GM19043 (cell line): ENCODE results near the gene MIA2.
"Not testable (repeated sequence)": the region's sequence is repeated elsewhere in the genome, so short reads cannot be mapped to it uniquely, and the experiment has no call there.

ENCODE experiments used
- ATAC-seq: cut with Tn5 transposase; IDR thresholded peaks from one replicate; pipeline ENCODE4 v1.9.1; 2021; ENCODE audit warnings: low read depth; ENCODE audit not compliant: unreplicated experiment

Gene MIA2, protein sequence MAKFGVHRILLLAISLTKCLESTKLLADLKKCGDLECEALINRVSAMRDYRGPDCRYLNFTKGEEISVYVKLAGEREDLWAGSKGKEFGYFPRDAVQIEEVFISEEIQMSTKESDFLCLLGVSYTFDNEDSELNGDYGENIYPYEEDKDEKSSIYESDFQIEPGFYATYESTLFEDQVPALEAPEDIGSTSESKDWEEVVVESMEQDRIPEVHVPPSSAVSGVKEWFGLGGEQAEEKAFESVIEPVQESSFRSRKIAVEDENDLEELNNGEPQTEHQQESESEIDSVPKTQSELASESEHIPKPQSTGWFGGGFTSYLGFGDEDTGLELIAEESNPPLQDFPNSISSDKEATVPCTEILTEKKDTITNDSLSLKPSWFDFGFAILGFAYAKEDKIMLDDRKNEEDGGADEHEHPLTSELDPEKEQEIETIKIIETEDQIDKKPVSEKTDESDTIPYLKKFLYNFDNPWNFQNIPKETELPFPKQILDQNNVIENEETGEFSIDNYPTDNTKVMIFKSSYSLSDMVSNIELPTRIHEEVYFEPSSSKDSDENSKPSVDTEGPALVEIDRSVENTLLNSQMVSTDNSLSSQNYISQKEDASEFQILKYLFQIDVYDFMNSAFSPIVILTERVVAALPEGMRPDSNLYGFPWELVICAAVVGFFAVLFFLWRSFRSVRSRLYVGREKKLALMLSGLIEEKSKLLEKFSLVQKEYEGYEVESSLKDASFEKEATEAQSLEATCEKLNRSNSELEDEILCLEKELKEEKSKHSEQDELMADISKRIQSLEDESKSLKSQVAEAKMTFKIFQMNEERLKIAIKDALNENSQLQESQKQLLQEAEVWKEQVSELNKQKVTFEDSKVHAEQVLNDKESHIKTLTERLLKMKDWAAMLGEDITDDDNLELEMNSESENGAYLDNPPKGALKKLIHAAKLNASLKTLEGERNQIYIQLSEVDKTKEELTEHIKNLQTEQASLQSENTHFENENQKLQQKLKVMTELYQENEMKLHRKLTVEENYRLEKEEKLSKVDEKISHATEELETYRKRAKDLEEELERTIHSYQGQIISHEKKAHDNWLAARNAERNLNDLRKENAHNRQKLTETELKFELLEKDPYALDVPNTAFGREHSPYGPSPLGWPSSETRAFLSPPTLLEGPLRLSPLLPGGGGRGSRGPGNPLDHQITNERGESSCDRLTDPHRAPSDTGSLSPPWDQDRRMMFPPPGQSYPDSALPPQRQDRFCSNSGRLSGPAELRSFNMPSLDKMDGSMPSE (N-terminal part only)

DNA sequence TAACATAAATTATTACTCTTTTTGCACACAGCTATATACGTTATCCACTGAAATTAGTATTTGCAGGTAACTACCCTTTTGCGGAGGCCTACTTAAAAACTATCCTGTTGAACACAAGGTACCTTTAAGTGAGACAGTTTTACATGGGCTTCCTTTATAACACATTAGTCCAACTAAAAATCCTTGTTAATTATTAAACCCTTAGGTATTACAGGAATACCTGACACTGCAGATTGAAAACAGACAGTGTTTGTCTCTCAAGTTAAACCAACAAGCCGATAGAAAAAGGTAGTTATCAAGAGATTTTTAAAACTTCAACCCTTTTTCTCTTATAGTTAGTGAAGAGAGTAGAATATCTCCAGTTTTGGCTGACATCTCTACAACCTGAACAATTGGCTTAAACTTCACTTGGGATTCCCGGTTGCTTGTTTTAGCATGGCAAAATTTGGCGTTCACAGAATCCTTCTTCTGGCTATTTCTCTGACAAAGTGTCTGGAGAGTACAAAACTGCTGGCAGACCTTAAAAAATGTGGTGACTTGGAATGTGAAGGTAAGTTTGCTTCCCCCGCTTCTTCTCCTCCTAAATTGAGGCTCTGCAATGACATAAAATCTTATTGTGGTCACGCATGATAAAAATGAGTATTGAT, at the start of gene MIA2:
TSS of gene MIA2 (plus strand) at position 236 of the 647 bp plus-strand sequence. CDS start at position 436, 200 bp downstream.
- ATAC-seq, result no peak

DNA sequence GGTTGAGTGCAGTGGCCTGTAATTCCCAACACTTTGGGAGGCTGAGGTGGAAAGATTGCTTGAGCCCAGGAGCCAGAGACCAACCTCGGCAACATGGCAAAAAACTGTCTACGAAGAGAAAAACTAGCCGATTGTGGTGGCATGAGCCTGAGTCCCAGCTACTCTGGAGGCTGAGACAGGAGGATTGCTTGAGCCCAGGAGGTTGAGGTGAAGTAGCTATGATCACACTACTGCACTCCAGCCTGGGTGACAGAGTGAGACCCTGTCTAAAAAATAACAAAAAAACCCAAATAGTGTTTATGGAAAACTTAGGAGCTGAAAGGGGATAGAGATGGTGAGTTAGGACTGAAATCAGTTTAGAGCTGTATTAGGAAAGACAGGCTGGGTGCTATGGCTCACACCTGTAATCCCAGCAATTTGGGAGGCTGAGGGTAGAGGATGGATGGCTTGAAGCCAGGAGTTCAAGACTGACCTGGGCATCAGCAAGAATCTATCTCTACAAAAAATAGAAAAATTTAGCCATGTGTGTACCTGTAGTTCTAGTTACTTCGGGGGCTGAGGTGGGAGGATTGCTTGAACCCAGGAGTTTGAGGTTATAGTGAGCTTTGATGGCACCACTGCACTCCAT, 49.0 kb upstream of the MIA2 start:
- ATAC-seq, result no peak

- no peak for ATAC-seq
Observed at GRCh38 chr14:39185256-39186049, 48.3 kb upstream of the MIA2 start.

DNA sequence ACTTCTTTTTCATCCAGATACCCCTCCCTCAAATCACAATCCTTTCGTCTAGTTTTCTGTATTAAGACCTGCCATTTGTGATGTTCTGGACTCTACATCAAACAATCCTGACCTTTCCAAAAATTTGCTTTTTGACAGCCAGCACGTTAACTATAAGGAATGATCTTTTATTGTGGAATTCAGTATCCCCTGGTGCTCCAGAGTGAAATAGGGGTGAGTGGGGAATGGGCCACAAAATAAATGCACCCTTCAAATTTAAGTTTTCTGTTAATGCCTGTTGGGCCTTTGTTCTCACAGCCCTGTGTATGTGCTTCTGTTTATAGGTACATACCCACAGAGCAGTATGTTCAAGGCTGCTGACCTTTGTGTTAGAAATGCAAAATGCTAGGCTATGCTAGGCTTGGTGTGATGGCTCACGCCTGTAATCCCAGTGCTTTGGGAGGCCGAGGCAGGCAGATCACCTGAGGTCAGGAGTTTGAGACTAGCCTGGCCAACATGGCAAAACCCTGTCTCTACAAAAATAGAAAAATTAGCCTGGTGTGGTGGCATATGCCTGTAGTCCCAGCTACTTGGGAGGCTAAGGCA, 46.7 kb upstream of the MIA2 start:
- ATAC-seq, result no peak

DNA sequence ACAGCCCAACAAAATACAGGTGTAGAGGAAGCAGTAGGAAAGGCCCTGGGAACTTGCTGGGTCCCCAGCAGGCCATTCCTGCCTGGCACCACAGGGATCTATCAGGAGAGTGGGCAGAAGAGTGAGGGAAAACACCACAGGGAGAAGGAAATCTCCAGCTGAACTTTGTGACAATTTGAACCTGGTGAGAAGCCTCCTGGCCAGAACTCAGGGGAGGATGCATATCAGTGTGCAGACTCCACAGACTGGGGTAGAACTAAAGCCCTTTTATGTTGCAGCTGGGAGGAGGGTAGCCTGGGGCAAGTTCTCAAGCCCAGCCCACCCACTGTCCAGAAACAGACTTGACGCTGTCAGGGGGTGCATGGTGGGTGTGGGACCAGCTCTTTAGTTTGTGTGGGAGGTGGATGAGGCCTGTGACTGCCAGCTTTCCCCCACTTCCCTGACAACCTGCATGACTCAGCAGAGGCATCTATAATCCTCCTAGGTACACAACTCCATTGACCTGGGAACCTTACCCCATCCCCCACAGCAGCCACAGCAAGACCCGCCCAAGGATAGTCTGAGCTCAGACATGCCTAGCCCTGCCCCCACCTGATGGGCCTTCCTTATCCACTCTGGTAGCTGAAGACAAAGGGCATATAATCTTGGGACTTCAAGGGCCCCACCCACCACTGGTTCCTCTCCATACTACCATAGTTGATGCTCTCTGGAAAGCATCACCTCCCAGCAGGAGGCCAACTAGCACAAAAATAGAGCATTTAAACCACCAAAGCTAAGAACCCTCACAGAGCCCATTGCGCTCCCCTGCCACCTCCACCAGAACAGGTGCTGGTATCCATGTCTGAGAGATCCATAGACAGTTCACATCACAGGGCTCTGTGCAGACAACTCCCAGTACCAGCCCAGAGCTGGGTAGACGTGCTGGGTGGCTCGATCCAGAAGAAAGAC, 29.8 kb upstream of the MIA2 start:
- ATAC-seq, result no peak

DNA sequence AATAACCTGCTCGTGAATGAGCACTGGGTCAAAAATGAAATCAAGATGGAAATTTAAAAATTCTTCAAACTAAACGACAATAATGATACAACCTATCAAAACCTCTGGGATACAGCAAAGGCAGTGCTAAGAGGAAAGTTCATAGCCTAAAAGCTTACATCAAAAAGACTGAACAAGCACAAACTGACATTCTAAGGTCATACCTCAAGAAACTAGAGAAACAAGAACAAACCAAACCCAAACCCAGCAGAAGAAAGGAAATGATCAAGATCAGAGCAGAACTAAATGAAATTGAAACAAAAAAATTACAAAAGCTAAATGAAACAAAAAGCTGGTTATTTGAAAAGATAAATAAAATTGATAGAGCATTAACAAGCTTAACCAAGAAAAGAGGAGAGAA, 26.3 kb upstream of the MIA2 start:
- ATAC-seq, result not testable (repeated sequence)

DNA sequence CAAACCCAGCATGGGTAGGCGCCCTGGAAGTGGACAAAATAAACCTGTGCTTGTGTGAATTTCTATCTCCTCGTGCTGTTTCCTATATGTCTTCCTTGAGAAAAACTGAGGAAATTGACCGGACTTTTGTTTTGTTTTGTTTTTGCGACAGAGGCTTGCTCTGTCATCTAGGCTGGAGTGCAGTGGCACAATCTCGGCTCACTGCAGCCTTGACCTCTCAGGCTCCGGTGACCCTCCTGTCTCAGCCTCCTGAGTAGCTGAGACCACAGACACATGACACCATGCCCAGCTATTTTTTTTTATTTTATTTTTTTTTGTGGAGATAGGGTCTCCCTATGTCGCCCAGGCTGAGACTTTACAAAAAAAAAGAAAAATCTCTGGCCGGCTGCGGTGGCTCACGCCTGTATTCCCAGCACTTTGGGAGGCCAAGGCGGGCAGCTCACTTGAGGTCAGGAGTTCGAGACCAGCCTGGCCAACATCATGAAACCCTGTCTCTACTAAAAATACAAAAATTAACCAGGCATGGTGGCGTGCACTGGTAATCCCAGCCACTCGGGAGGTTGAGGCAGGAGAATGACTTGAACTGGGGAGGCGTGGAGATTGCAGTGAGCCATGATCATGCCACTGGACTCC, 22.5 kb upstream of the MIA2 start:
- ATAC-seq, result no peak

- ATAC-seq, result no peak
Observed at GRCh38 chr14:39212034-39212433, 21.7 kb upstream of the MIA2 start.

GRCh38 chr14:39212693-39213092, 21.0 kb upstream of the MIA2 start:
- no peak for ATAC-seq

DNA sequence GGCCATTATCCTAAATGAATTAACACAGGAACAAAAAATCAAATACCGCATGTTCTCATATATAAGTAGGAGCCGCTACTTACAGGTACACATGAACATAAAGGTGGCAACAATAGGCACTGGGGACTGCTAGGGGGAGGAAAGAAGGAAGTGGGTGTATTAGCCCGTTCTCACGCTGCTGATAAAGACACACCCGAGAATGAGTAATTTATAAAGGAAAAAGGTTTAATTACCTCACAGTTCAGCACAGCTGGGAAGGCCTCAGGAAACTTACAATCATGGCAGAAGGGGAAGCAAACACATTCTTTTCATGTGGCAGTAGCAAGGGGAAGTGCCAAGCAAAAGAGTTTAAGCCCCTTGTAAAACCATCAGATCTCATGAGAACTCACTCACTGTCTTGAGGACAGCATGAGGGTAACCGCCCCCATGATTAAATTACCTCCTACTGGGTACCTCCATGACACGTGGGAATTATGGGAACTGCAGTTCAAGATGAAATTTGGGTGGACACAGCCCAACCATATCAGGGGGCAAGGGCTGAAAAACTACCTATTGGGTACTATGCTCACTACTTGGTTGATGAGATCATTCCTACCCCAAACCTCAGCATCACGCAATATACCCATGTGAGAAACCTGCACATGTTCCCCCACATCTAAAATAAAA, 16.4 kb upstream of the MIA2 start:
- no peak for ATAC-seq

DNA sequence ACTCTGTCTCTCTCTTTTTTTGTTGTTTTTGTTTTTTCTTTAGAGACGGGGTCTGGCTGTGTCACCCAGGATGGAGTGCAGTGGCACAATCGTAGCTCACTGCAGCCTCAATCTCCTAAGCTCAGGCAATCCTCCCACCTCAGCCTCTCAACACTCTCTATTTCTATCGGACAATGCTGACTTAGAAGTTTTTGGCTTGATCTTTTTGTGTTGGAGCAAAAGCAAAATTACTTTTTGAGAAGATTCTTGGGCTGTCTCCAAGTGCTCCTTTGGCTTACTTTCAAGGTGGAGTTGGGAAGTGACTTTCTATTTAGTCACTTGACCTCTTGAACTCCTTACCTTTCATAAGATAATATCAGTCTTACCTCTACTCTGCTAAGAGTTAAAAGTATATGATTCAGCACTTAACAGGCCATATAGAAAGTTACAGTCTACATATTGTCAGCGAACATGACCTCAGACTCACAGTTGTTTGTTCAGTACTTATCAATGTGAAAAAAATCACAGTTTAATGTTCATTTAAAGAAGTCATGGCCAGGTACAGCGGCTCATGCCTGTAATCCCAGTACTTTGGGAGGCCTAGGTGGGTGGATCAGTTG, 15.4 kb upstream of the MIA2 start:
- no peak for ATAC-seq

- no peak for ATAC-seq
Observed at GRCh38 chr14:39219075-39219499, 14.6 kb upstream of the MIA2 start.

GRCh38 chr14:39220473-39220872, 13.2 kb upstream of the MIA2 start:
- not testable (repeated sequence) for ATAC-seq

DNA sequence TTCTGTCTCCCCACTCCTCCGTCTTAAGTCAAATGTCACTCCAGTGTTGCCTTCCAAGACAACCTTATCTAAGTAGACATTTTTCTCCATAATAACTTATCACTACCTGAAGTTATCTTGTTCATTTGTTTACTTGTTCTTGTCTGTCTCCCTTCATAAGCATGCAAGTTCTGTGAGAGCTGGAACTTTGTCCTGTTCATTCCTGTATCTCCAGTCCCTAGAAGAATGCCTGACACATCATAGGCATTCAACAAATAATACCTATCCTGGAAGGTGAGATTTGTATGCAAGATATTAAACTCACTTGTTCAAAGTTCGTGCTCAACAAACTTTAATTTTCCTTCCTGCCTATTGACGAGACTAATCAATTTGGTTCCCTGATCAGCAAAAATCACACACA, 5.7 kb upstream of the MIA2 start:
- ATAC-seq, result no peak

- no peak for ATAC-seq
Observed at GRCh38 chr14:39228509-39229221, 5.0 kb upstream of the MIA2 start.

- ATAC-seq, result no peak
Observed at GRCh38 chr14:39229222-39229543, 4.5 kb upstream of the MIA2 start.
